DOHH2 (cell line): ENCODE measurements around the gene COLEC11.
"Not testable (repeated sequence)": the region's sequence is repeated elsewhere in the genome, so short reads cannot be mapped to it uniquely, and the experiment has no call there.

ENCODE experiments used
- H3F3A ChIP-seq: fragments of 200-600 bp; sonication (generic), shearing (Covaris generic); 2 replicates; pipeline ENCODE4 v1.6.0; 2016; ENCODE audit warnings: antibody characterized with exemption, mild to moderate bottlenecking; ENCODE audit not compliant: control insufficient read depth, insufficient read depth
- H3K27ac ChIP-seq: fragments of 200-600 bp; sonication (generic); 2 replicates; pipeline ENCODE4 v1.5.1; 2014; ENCODE audit warnings: low read depth, mild to moderate bottlenecking, low read length, moderate library complexity
- H3K27me3 ChIP-seq: fragments of 200-600 bp; sonication (generic); 2 replicates; pipeline ENCODE4 v1.6.1; 2014; ENCODE audit warnings: mild to moderate bottlenecking, low read length, mixed read lengths; ENCODE audit not compliant: control insufficient read depth
- H3K36me3 ChIP-seq: fragments of 200-600 bp; sonication (generic); 2 replicates; pipeline ENCODE4 v1.6.1; 2014; ENCODE audit warnings: mild to moderate bottlenecking, low read length, moderate library complexity, mixed read lengths; ENCODE audit not compliant: control insufficient read depth
- H3K4me1 ChIP-seq: fragments of 200-600 bp; sonication (generic); 2 replicates; pipeline ENCODE4 v1.6.1; 2014; ENCODE audit warnings: mild to moderate bottlenecking, low read length, mixed read lengths; ENCODE audit not compliant: control insufficient read depth
- H3K4me2 ChIP-seq: fragments of 200-600 bp; sonication (generic); 2 replicates; pipeline ENCODE4 v1.6.0; 2014; ENCODE audit warnings: mild to moderate bottlenecking, low read length, moderate library complexity
- H3K4me3 ChIP-seq: fragments of 200-600 bp; sonication (generic); 2 replicates; pipeline ENCODE4 v1.5.1; 2014; ENCODE audit warnings: mild to moderate bottlenecking, low read length, mixed read lengths
- H3K79me2 ChIP-seq: fragments of 200-600 bp; sonication (generic); 2 replicates; pipeline ENCODE4 v1.6.1; 2014; ENCODE audit warnings: mild to moderate bottlenecking, low read length, mixed read lengths; ENCODE audit not compliant: control insufficient read depth
- H3K9me2 ChIP-seq: fragments of 200-600 bp; sonication (generic); replicated peaks from 2 replicates; pipeline ENCODE4 v1.6.1; 2014; ENCODE audit warnings: mild to moderate bottlenecking, low read length, mixed read lengths; ENCODE audit not compliant: control insufficient read depth
- H3K9me3 ChIP-seq: fragments of 200-600 bp; sonication (generic); 2 replicates; pipeline ENCODE4 v1.6.1; 2014; ENCODE audit warnings: antibody characterized with exemption, low read length, mixed read lengths; ENCODE audit not compliant: control insufficient read depth, insufficient read depth
- H4K20me1 ChIP-seq: fragments of 200-600 bp; sonication (generic); 2 replicates; pipeline ENCODE4 v1.6.0; 2014; ENCODE audit warnings: low read depth, mild to moderate bottlenecking, antibody characterized with exemption, low read length, moderate library complexity; ENCODE audit not compliant: control insufficient read depth, insufficient read depth
- EZH2phosphoT487 ChIP-seq: fragments of 200-600 bp; sonication (generic); IDR thresholded peaks from 2 replicates; pipeline ENCODE4 v1.6.1; 2017; ENCODE audit warnings: borderline replicate concordance, mild to moderate bottlenecking, antibody characterized with exemption, low read length, moderate library complexity, mixed read lengths
- TF ChIP-seq, protein P1 (sequence below): fragments of 200-600 bp; sonication (generic); IDR thresholded peaks from one replicate; pipeline ENCODE4 v1.5.1; 2014; ENCODE audit warnings: antibody characterized with exemption, mild to moderate bottlenecking, low read depth, low read length; ENCODE audit not compliant: poor library complexity, severe bottlenecking

COLEC11 gene

GRCh38 chr2:3633982-3634595 lies 39.2 kb downstream of the COLEC11 start:
- H3K27ac ChIP-seq: no peak overlapping the region
- H4K20me1 ChIP-seq: no peaks in the 10 kb centered on the region
- no peaks in the 10 kb centered on the region for H3F3A ChIP-seq
- no peaks in the 10 kb centered on the region for H3K9me3 ChIP-seq
- H3K4me3 ChIP-seq: no peak overlapping the region
- no peaks in the 10 kb centered on the region for H3K9me2 ChIP-seq
- no peak overlapping the region for H3K4me2 ChIP-seq
- H3K4me1 ChIP-seq: 0 out of 2 replicates have a peak, but pooled peaks cover 3% of the 10 kb centered on the region
- H3K79me2 ChIP-seq: no peaks in the 10 kb centered on the region
- H3K27me3 ChIP-seq: no peaks in the 10 kb centered on the region; the same call in 1 of the 2 replicates
- no peaks in the 10 kb centered on the region for H3K36me3 ChIP-seq
- TF ChIP-seq, protein P1, sequence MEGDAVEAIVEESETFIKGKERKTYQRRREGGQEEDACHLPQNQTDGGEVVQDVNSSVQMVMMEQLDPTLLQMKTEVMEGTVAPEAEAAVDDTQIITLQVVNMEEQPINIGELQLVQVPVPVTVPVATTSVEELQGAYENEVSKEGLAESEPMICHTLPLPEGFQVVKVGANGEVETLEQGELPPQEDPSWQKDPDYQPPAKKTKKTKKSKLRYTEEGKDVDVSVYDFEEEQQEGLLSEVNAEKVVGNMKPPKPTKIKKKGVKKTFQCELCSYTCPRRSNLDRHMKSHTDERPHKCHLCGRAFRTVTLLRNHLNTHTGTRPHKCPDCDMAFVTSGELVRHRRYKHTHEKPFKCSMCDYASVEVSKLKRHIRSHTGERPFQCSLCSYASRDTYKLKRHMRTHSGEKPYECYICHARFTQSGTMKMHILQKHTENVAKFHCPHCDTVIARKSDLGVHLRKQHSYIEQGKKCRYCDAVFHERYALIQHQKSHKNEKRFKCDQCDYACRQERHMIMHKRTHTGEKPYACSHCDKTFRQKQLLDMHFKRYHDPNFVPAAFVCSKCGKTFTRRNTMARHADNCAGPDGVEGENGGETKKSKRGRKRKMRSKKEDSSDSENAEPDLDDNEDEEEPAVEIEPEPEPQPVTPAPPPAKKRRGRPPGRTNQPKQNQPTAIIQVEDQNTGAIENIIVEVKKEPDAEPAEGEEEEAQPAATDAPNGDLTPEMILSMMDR: no peak
- no peak for TF ChIP-seq EZH2phosphoT487

DNA sequence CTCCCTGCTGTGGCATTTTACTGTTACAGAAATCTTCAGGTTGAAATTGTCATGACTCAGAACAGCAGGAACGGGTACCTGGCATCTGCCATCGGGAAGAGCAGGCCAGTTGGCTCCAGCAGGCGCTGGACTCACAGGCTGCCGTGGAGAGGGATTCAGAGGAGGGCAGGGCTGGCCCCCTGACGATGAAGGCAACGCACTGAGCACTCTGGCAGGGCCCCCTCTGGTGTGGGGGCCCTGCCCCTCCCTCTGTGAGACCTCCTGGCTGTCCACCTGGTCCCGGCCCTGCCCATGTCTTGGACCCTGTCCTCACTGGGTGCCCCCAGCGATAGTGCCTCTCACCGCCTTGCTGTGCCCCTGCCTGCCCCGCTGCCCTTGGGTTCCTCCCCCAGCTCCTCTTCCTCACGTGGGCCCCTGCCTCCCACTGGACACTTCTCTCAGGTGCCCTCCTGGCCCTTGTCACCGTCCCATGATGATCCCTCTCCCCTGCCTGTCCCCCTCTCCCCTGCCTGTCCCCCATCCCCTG lies 39.7 kb downstream of the COLEC11 start:
- H3K4me3 ChIP-seq: no peak overlapping the region
- H3K4me2 ChIP-seq: no peak overlapping the region
- H3K4me1 ChIP-seq: 0 out of 2 replicates have a peak, but pooled peaks cover 3% of the 10 kb centered on the region
- H4K20me1 ChIP-seq: no peaks in the 10 kb centered on the region
- H3K27me3 ChIP-seq: no peaks in the 10 kb centered on the region; the same call in 1 of the 2 replicates
- H3K9me2 ChIP-seq: no peaks in the 10 kb centered on the region
- no peaks in the 10 kb centered on the region for H3F3A ChIP-seq
- TF ChIP-seq, protein P1: no peak
- no peak for TF ChIP-seq EZH2phosphoT487
- no peaks in the 10 kb centered on the region for H3K9me3 ChIP-seq
- no peak overlapping the region for H3K27ac ChIP-seq
- H3K36me3 ChIP-seq: no peaks in the 10 kb centered on the region
- no peaks in the 10 kb centered on the region for H3K79me2 ChIP-seq

- Histone ChIP-seq H3K9me2 (no peaks in the 10 kb centered on the region), H3K36me3 (no peaks in the 10 kb centered on the region), H3K4me3 (no peak overlapping the region), H3F3A (no peaks in the 10 kb centered on the region), H3K27ac (no peak overlapping the region), H4K20me1 (no peaks in the 10 kb centered on the region), H3K79me2 (no peaks in the 10 kb centered on the region), H3K4me1 (0 out of 2 replicates have a peak, but pooled peaks cover 3% of the 10 kb centered on the region), H3K9me3 (no peaks in the 10 kb centered on the region), H3K4me2 (no peak overlapping the region), H3K27me3 (no peaks in the 10 kb centered on the region; the same call in 1 of the 2 replicates)
- TF ChIP-seq, protein P1: no peak
- TF ChIP-seq EZH2phosphoT487: no peak
Observed at GRCh38 chr2:3635171-3635974, 40.5 kb downstream of the COLEC11 start.

DNA sequence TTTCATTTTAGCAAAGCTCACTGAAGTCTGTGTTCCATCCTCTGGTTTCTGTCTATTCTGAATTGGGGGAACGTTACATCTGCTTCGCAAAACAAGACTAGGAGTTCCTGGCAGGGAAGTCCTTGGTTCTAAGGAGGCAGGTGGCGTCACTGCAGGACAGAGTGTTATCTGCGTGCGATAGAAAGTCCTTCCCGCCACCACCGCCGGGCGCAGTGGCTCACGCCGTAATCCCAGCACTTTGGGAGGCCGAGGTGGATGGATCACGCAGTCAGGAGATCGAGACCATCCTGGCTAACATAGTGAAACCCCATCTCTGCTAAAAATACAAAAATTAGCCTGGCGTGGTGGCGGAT lies 41.0 kb downstream of the COLEC11 start:
- not testable (repeated sequence) for H3K4me2 ChIP-seq, H3F3A ChIP-seq, H3K4me3 ChIP-seq, H3K79me2 ChIP-seq, H3K27ac ChIP-seq, H3K27me3 ChIP-seq, H3K36me3 ChIP-seq, H3K9me2 ChIP-seq, H3K4me1 ChIP-seq, H3K9me3 ChIP-seq, H4K20me1 ChIP-seq
